Activated T-helper 1 cell treated with anti-CD3 and anti-CD28 coated beads, Interleukin-12 subunit alpha, Interleukin-12 subunit beta, Interleukin-2, Interleukin-4 antibody, amounts not matched to agents 30 ng/mL and 10 ng/mL and 1 ng/mL, durations not matched to agents 14 hours and 24 hours and 36 hours (primary cell): ENCODE data around the gene CAPN1. TPM values are rescaled to one million over a fixed set of nuclear protein-coding genes. Genes with fewer than 3 reads are reported as not detected.
A peak's percentile ranks its signal among the peaks of the same experiment; 100 is the strongest.
"Not testable (repeated sequence)": the region's sequence is repeated elsewhere in the genome, so short reads cannot be mapped to it uniquely, and the experiment has no call there.

Experiments
- DNase-seq: peaks from one replicate; pipeline ENCODE4 v3.0.0; 2021; ENCODE audit warnings: low spot score
- H3K27ac Mint-ChIP-seq: one replicate; pipeline ENCODE4 v1.8.0; 2021; ENCODE audit warnings: mild to moderate bottlenecking, mixed read lengths
- H3K27me3 Mint-ChIP-seq: one replicate; pipeline ENCODE4 v1.8.0; 2022; ENCODE audit warnings: mild to moderate bottlenecking, moderate library complexity, mixed read lengths; ENCODE audit not compliant: insufficient read depth
- H3K36me3 Mint-ChIP-seq: one replicate; pipeline ENCODE4 v1.8.0; 2021; ENCODE audit warnings: low read depth, mixed read lengths
- H3K4me1 Mint-ChIP-seq: one replicate; pipeline ENCODE4 v1.8.0; 2021; ENCODE audit warnings: low read depth, mixed read lengths
- H3K4me3 Mint-ChIP-seq: one replicate; pipeline ENCODE4 v1.8.0; 2021; ENCODE audit warnings: mild to moderate bottlenecking, moderate library complexity, mixed read lengths
- H3K9me3 Mint-ChIP-seq: one replicate; pipeline ENCODE4 v1.8.0; 2021; ENCODE audit warnings: mixed read lengths
- intact Hi-C: fragments of 100-400 bp; cut with micrococcal nuclease; formaldehyde crosslinking; loops from one replicate; pipeline ENCODE4 v1.15.1; 2024
- total RNA-seq: library from RNA; stranded (reverse); gene quantifications from 2 replicates; pipeline ENCODE4 v1.2.3, GENCODE V29; 2022

CAPN1 gene
- total RNA-seq, 1 donor from 2014 or later, result 93.5 TPM

GRCh38 chr11:65167656-65168055, 14.1 kb upstream of the CAPN1 start:
- Mint-ChIP-seq H3K4me3 (no peak overlapping the region), H3K27ac (no peak overlapping the region), H3K36me3 (peaks cover 2% of the 10 kb centered on the region), H3K9me3 (no peaks in the 10 kb centered on the region), H3K4me1 (peaks cover 14% of the 10 kb centered on the region), H3K27me3 (peaks cover 9% of the 10 kb centered on the region)
- intact Hi-C loops, result no loop called here
- no peak for DNase-seq

- no peak for DNase-seq
Measured at GRCh38 chr11:65169164-65169641, 12.5 kb upstream of the CAPN1 start.

GRCh38 chr11:65170058-65170534, 11.6 kb upstream of the CAPN1 start, which contains the start of gene SPDYC:
Gene SPDYC (plus strand): TSS chr11:65170233. CDS start chr11:65171358, 1,125 bp downstream.
- H3K4me3 Mint-ChIP-seq, result no peak within 1 kb of the TSS
- no peaks in the 10 kb centered on the region for H3K9me3 Mint-ChIP-seq
- intact Hi-C loops, result no loop called here
- H3K36me3 Mint-ChIP-seq, result peaks cover 2% of the 10 kb centered on the region
- DNase-seq, result no peak
- peaks cover 14% of the 10 kb centered on the region for H3K4me1 Mint-ChIP-seq
- peaks cover 5% of the 10 kb centered on the region for H3K27me3 Mint-ChIP-seq
- peak within 1 kb of the TSS; percentile 85 for H3K27ac Mint-ChIP-seq

More at GRCh38 chr11:65169164-65169641, 12.5 kb upstream of the CAPN1 start:
- intact Hi-C loops, result no loop called here
- Mint-ChIP-seq H3K4me3 (no peak overlapping the region), H3K4me1 (peaks cover 14% of the 10 kb centered on the region), H3K9me3 (no peaks in the 10 kb centered on the region), H3K27ac (peak overlapping the region; percentile 85), H3K27me3 (peaks cover 7% of the 10 kb centered on the region), H3K36me3 (peaks cover 2% of the 10 kb centered on the region)

GRCh38 chr11:65172600-65172999, 9.1 kb upstream of the CAPN1 start:
- Mint-ChIP-seq H3K36me3 (peaks cover 2% of the 10 kb centered on the region), H3K4me3 (no peak overlapping the region), H3K27ac (no peak overlapping the region), H3K9me3 (no peaks in the 10 kb centered on the region), H3K4me1 (peaks cover 14% of the 10 kb centered on the region), H3K27me3 (no peaks in the 10 kb centered on the region)
- DNase-seq, result no peak
- intact Hi-C loops, result no loop called here

GRCh38 chr11:65174571-65175010, 7.1 kb upstream of the CAPN1 start:
- DNase-seq, H3K4me1 Mint-ChIP-seq, H3K27ac Mint-ChIP-seq, H3K36me3 Mint-ChIP-seq, H3K4me3 Mint-ChIP-seq, intact Hi-C loops, H3K9me3 Mint-ChIP-seq: not testable (repeated sequence)
- H3K27me3 Mint-ChIP-seq, result peaks cover 12% of the 10 kb centered on the region

- Mint-ChIP-seq H3K4me1 (peaks cover 5% of the 10 kb centered on the region), H3K36me3 (no peaks in the 10 kb centered on the region), H3K9me3 (no peaks in the 10 kb centered on the region), H3K4me3 (peak overlapping the region; percentile 85), H3K27me3 (peaks cover 19% of the 10 kb centered on the region), H3K27ac (peak overlapping the region; percentile 52)
- peak; percentile 52 for DNase-seq
- intact Hi-C loops, result loop anchor here (1.0 kb wide), 2 partner anchors 46 to 70 kb away; partner anchors contain the start of gene TM7SF2
Measured at GRCh38 chr11:65180877-65181568, 705 bp upstream of the CAPN1 start.

- Mint-ChIP-seq H3K27ac (no peak overlapping the region), H3K27me3 (peaks cover 19% of the 10 kb centered on the region), H3K36me3 (peaks cover 10% of the 10 kb centered on the region), H3K4me1 (peaks cover 5% of the 10 kb centered on the region), H3K4me3 (peak overlapping the region; percentile 96), H3K9me3 (no peaks in the 10 kb centered on the region)
- intact Hi-C loops, result no loop called here
- no peak for DNase-seq
Measured at GRCh38 chr11:65182258-65183170, 786 bp downstream of the CAPN1 start.

GRCh38 chr11:65183201-65183891, 1.6 kb downstream of the CAPN1 start:
- Mint-ChIP-seq H3K27ac (no peak overlapping the region), H3K36me3 (peaks cover 10% of the 10 kb centered on the region), H3K9me3 (no peaks in the 10 kb centered on the region), H3K4me3 (peak overlapping the region; percentile 96), H3K27me3 (peaks cover 17% of the 10 kb centered on the region), H3K4me1 (peaks cover 5% of the 10 kb centered on the region)
- no peak for DNase-seq
- intact Hi-C loops, result no loop called here

- Mint-ChIP-seq H3K27ac (no peak overlapping the region), H3K36me3 (peaks cover 15% of the 10 kb centered on the region), H3K4me3 (peak overlapping the region; percentile 68), H3K4me1 (peaks cover 5% of the 10 kb centered on the region), H3K27me3 (peaks cover 11% of the 10 kb centered on the region), H3K9me3 (no peaks in the 10 kb centered on the region)
- intact Hi-C loops, result no loop called here
- no peak for DNase-seq
Measured at GRCh38 chr11:65184146-65184545, 2.4 kb downstream of the CAPN1 start.

GRCh38 chr11:65185171-65185570, 3.4 kb downstream of the CAPN1 start:
- Mint-ChIP-seq H3K4me1 (peaks cover 5% of the 10 kb centered on the region), H3K27me3 (peaks cover 3% of the 10 kb centered on the region), H3K27ac (no peak overlapping the region), H3K36me3 (peaks cover 25% of the 10 kb centered on the region), H3K9me3 (no peaks in the 10 kb centered on the region), H3K4me3 (no peak overlapping the region)
- no peak for DNase-seq
- intact Hi-C loops, result no loop called here

GRCh38 chr11:65185869-65186341, 4.2 kb downstream of the CAPN1 start:
- Mint-ChIP-seq H3K27ac (no peak overlapping the region), H3K4me3 (no peak overlapping the region), H3K4me1 (peaks cover 5% of the 10 kb centered on the region), H3K9me3 (no peaks in the 10 kb centered on the region), H3K36me3 (peaks cover 30% of the 10 kb centered on the region), H3K27me3 (no peaks in the 10 kb centered on the region)
- intact Hi-C loops, result no loop called here
- no peak for DNase-seq

- Mint-ChIP-seq H3K36me3 (peaks cover 32% of the 10 kb centered on the region), H3K4me3 (no peak overlapping the region), H3K27ac (no peak overlapping the region), H3K9me3 (no peaks in the 10 kb centered on the region), H3K27me3 (no peaks in the 10 kb centered on the region), H3K4me1 (peaks cover 5% of the 10 kb centered on the region)
- DNase-seq, result no peak
- intact Hi-C loops, result no loop called here
Measured at GRCh38 chr11:65186701-65187100, 5.0 kb downstream of the CAPN1 start.
